Stimulated activated CD4-positive, alpha-beta T cell treated with anti-CD3 and anti-CD28 coated beads, Interleukin-15, amount 100 ng/mL, for 24 hours (primary cell): ENCODE measurements around the gene ESRP2.

Source experiments
- DNase-seq: peaks from one replicate; pipeline ENCODE4 v3.0.0-alpha.2; 2020

The ESRP2 gene

DNA sequence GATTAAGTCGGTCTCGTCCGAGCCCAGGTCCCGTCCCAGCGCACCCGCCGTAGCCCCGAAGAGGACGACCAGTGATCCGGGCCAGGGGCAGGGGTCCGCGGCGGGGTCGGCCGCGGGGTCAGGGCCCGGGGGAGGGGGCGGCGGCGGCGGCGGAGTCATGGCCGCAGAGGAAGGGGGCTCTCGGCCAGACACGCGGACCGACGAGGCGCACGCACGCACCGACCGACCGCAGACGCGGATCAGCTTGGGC, at the start of gene ESRP2:
ESRP2 (minus strand) TSS at position 241 of the 250 bp plus-strand sequence; CDS start at position 159, 82 bp downstream.
- DNase-seq: no peak

DNA sequence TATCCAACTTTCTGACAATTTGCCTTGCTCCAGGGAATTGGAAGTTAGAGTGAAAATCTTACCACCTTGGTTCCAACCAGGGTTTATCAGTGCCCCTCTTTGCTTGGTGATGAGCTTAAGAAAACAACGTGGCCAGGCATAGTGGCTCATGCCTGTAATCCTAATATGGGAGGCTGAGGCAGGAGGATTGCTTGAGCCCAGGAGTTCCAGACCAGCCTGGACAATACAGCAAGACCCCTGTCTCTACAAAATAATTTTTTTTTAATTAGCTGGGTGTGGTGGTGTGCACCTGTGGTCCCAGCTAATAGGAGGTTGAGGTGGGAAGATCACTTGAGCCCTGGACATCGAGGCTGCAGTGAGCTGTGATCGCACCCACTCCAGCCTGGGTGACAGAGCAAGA, 49.8 kb upstream of the ESRP2 start:
- no peak for DNase-seq

DNA sequence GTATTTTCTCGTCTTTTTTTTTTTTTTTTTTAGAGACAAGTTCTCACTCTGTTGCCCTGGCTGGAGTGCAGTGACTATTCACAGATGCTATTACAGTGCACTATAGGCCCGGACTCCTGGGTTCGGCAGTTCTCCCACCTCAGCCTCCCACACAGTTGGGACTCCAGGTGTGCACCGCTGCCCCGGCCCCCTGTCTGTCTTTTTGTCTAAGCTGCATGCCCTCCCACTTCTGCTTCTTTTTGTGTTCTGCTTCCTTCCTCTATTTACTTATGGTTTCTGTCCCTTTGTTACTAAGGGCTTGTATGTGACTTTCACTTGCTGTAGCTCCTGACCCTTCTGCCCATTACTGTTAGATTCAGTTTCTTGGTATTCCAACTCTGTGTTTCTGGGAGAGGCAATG, 48.9 kb upstream of the ESRP2 start:
- peak; percentile 26 for DNase-seq

DNA sequence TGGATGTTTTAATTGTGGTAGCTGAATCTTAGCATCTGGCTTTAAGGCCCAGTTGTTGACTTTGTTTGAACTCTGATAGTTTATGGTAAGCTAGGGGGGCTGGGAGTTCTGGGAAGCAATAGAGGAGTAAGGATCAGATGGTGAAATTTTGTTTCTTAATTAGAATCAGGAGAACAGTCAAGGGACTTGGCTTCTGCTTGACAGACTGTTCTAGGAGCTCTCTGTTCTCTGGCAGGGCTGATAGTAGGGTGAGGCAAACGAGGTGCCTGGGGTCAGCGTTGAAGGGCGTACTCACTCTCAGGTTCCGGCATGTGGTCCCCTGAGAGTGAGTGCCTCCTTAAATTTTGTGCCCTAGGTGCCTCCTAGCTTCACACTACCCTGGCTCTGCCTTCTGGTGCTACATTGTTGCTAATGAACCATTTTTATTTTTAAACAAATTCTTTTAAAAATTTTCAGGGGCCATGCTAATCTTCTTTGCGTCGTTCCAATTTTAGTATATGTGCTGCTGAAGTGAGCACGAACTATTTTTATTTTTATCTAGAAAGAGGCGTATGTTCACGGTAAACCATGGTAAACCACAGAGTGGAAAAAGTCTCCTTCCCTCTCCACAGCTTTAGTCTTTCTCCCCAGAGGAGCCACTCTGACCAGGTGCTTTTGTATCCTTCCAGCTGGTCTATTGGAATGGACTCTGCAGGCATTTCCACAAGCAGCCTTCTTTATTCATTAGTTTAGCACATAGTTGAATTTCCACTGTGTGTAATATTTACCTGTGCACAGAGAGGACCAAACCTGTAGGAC, 48.1 kb upstream of the ESRP2 start:
- DNase-seq: no peak

DNA sequence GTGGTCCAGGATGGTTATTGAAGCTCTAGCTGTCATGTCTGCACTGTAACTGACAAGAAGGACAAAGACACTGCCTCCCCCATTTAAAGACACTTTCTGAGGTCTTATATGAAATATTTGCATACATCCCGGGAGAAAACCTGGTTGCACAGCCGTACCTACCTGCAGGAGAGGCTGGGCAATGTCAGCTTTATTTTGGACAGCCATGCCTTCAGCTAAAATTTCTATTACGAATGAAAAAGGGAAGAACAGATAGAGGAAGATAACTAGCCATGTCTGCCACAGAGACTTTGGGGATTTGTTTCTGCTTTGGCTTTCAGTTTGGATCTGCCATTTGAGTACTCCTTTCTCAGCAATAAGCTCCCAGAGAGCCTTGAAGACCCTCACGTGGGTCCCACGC, 47.4 kb upstream of the ESRP2 start:
- no peak for DNase-seq

DNA sequence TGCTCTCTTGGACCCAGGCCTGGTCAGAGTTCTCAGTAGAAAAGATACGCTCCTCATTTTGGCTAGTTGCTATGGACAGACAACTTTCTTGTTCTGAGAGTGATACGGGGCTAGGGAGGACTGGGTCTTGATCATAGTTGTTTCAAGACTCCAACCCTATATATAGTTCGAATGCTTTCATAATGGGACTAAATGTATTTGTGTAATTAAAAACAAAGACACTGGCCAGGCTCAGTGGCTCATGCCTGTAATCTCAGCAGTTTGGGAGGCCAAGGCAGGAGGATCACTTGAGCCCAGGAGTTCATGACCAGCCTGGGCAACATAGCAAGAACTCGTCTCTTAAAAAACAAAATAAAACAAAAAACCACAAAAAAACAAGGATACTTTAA, 46.1 kb upstream of the ESRP2 start:
- DNase-seq: no peak

DNA sequence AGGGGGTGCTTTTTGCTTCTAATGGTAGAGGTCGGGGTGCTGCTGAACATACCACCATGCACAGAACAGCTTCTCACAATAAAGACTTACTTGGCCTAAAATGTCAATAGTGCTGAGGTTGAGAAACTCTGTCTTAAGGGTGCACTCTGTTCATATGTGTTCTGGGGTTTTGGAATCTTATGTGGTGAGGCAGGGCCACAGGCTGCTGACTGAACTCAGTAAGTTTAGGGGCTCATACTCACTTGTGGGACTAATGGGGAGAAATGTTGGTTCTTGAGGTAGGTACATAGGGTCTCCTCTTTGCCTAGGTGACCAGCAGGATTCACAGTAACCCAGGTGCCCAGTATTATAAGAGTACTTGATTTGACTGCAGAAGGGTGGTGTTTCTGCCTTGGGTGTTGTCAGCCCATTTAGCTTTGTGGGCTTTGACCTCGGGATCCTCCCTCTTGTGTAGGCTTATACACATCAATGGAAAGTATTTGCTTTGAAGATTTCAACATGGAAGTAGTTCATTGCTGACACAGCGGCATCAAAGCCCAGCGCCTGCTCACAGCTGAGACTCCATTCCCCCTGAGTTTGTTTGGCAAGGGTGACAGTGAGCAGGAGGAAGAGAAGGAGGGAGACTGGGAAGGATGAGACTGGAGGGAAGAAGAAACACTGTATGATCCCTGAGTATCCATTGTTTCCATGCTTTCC, 45.6 kb upstream of the ESRP2 start:
- peak; percentile 27 for DNase-seq

DNA sequence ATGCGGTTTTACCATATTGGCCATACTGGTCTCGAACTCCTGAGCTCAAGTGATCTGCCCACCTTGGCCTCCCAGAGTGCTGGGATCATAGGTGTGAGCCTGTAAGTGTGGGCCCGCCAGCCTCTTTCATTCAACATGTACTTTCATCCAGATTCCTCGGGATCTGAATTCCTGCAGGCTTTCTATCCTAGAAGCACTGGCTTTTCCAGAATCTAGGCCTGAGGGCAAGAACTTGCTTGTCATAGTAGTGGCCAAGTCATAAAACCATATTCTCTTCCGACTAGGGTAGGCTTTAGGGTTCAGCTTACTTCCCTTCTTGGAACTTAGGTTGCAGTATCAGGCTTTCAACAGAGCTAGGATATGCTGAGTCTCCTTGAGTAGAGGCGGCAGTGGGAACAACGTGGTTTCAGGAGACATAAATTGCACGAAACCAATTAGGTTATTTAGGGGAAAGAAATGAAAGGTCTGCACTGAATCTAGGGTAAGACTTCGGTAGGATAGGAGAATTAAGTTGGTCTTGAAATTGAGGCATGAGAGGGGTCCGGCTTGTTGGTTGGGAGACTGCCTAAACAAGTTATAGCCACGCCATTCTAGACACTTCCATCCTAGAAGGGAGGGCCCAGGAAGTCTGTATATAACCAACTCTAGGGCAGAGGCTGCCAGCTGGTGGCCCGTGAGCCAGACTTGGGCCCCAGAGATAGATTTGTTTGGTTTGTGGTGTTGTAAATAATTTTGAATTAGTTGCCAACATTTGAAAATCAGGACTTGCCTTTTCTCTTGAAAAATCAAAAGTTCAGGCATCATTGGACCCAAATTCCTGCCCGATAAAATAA, 44.0 kb upstream of the ESRP2 start:
- DNase-seq: no peak

DNA sequence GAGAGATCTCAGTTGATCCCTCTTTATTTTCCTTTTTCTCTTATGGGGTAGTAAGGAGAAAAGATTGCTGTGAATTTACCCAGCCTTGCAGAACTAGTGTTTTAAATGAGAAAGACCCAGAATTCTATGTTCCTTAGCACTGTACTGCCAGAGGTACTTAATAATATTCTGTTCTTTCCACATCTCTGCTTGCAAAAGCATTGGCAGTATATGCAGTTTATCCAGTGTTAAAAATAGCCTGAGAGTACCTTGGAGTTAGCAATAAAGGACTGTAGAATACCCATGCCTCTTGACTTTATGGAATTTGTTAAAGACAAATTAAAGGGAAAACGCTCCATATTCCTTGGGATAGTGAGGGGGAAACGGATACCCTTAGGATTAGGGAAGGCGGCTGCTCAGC, 40.3 kb upstream of the ESRP2 start:
- no peak for DNase-seq

DNA sequence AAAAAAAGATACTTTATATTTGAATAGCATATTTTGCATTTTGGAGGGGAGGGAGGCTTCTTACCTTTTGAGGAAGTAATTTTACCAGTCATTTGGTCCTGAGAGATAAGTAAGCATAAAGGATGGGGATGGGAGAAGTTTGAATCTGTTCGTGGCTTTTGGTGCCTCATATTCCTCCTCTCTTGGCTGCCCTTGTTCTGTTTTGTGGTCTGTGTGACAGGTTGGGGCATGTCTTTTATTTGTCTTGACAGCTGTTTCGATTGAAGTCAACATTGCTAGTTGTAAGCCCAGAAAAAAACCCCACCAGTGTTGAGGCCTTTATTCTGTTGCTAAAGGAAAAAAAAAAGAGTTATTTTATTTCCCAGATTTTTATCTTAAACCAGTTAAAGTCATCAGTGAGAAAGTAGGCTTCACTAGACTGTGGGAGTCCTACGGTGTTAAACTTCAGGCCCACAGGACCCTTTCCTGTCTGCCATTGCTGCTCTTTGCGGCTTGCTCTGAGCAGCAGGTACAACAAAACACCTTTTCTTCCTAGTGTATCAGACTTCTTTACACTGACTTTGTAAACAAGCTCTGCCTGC, 39.8 kb upstream of the ESRP2 start:
- peak; percentile 38 for DNase-seq

DNA sequence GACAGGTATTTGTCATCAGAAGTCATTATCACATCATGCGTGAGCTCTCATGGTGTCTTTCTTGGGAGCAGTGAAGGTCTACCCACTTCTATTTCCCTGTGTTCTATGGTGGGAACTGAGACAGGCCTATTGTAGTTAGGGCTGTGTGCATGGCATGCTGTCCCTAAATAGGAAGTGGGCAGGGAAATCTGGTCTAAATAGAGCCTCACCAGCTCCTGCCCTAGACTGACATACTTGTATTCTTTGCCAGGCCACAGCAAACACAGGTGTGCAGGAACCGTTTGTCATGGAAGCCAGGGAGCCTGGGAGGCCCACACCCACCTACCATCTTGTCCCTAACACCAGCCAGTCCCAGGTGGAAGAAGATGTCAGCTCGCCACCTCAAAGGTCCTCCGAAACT, 38.5 kb upstream of the ESRP2 start:
- no peak for DNase-seq

DNA sequence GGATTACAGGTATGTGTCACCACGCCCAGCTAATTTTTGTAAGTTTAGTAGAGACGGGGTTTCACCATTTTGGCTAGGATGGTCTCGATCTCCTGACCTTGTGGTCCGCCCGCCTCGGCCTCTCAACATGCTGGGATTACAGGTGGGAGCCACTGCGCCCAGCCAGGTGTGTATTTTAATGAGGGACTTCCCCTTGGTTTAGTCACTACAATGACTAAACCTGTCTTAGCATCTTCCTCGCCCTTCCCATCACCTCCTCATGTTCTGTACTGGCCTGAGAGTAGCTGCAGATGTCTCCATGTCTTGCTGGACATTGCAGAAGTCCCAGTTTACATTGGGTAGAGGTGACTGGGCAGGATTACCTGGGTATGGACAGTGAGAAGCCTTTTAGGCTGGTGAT, 38.0 kb upstream of the ESRP2 start:
- DNase-seq: no peak

DNA sequence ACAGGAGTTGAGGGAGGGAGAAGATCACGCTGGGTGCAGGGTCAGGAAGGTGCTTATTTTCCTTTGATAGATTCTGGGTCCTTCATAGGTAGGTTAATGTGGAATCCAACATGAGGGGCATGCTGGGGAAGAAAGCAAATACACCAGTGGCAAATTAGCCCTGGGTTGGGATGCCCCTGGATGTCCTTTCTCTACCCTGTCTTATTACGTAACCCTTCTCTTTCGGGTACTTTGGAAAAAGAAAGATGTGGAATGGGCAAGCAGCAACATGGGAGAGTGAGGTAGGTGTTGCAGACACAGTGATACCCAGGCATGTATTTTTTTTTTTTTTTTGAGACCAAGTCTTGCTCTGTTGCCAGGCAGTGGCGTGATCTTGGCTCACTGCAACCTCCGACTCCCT, 37.5 kb upstream of the ESRP2 start:
- DNase-seq: no peak

DNA sequence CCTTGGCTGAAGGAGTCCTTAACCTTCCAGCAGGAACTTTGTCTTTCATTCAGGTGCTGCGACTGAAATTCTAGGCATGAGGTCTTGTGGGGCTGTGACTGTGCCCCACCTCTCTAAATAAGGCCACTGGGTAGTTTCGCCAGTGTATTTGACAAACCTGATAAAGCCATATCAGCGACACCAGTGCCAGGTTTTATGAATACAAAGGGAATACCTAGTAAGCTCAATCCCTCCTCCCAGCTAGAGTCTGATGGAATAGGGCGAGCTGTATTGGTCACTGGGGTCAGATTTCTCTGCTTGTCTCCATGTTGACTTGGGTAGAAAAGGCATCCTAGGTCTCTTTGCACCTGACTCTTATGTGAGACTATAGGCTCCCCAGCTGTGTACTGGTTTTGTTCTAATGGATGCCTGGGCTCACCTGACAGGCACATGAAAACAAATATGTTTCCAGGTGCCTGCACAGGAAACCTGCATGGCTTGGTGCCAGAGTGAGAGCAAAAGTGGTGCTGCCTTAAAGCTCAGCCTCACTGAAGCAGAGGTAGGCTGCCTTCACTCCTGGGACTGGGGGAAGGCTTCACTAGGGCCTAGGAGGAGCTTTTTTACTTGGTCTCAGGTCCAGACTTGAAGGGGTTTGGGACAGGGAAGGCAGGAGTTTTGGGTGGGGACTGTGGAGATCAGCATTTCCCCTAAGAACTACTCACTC, 36.7 kb upstream of the ESRP2 start:
- peak; percentile 39 for DNase-seq

DNA sequence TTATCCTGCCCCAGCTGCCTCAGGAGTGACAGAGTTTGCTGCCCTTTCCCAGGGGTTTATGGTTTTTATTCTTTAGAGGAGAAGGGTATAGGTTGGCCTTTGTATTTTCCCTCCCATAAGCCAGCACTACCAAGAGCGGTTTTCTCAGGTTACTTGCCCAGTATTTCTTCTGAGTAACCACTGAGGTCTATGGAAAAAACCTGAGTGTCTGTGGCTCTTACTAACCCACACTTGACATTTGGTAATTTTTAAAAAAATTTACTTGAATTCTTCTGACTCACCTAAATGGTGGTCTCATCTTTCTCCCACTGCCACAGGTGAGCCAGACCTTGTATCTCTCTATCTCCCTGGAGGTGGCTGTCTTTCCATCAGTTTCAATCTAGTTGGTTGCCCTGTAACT, 34.4 kb upstream of the ESRP2 start:
- no peak for DNase-seq

DNA sequence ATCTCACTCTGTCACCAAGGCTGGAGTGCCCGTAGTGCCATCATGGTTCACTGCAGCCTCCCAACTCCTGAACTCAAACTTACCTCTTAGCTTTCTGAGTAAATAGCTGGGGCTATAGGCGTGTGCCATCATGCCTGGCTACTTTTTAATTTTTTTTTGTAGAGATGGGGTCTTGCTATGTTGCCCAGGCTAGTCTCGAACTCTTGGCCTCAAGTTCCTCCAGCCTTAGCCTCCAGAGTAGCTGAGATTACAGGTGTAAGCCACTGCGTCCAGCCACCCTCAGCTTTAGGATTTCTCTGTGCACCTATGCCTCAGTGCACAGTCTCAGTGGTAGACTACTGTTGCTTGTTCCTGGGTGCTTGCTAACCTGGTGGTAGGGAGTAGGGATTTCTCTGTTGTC, 33.9 kb upstream of the ESRP2 start:
- DNase-seq: no peak

DNA sequence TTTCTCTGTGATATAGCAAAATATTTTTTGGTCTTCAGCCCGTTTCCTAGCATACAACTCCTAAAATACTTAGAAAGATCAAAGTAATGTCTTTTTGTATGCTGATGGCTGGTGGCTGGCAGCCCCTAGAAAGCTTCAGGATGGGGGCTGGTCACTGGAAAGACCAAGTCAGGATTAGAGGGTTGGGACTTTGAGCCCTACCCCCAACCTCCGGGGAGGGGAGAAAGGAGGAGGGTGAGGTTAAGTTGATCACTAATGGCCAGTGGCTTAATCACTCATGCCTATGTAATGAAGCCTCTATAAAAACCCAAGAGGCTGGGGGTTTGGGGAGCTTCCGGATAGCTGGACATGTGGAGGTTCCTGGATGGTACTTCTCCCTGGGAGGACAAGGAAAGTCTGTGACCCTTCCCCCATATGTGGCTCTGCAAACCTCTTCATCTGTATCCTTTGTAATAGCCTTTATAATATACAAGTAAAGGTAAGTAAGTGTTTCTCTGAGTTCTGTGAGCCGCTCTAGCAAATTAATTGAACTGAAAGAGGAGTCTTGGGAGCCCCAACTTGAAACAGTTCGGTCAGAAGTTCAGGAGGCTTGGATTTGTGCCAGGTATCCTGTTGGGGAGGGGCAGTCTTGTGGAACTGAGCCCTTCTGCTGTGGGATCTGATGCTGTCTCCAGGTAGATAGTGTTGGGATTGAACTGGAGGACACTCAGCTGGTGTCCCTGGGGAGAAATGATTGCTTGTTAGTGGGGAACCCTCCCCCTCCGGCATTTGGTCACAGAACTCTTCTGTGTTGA, 31.9 kb upstream of the ESRP2 start:
- DNase-seq: no peak

DNA sequence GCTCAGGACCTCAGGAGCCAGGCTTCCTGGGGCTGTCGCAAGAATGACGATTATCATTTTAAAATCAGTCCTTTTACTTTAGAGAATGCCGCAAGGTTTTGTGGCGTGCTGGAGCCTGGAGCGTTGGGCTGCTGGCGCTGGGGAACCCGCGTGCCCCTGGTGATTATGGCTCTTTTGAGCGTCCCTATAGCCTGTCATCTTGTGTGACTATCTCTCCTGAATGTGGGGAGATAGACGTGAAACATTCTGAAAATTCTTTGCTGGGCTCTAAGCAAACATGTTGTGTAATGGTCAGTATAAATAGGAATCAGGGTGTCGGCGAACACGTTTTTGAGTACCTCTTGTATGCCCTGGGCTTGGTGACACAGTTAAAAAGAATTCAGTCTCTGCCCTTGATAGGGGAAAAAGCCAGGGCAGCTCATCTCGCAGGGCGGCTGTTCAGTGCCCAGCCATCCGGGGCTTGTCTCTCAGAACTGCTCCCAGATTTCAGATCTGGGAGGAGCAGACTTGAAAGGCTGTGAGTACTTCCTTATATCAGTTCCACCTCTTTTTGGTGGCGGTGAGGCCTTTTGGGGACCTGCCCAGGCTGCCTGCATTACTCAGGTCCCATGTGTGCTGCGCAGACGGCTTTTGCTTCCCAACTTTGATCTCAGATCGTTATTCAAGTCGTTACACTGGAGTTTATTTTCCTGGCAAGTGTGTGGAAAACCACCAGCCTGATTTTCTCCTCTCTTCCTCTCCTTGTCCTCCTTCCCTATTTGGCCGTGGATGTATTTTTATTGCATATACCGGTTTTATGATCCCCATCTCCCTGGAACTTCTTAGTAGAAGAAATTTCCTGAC, 29.4 kb upstream of the ESRP2 start:
- peak; percentile 74 for DNase-seq

DNA sequence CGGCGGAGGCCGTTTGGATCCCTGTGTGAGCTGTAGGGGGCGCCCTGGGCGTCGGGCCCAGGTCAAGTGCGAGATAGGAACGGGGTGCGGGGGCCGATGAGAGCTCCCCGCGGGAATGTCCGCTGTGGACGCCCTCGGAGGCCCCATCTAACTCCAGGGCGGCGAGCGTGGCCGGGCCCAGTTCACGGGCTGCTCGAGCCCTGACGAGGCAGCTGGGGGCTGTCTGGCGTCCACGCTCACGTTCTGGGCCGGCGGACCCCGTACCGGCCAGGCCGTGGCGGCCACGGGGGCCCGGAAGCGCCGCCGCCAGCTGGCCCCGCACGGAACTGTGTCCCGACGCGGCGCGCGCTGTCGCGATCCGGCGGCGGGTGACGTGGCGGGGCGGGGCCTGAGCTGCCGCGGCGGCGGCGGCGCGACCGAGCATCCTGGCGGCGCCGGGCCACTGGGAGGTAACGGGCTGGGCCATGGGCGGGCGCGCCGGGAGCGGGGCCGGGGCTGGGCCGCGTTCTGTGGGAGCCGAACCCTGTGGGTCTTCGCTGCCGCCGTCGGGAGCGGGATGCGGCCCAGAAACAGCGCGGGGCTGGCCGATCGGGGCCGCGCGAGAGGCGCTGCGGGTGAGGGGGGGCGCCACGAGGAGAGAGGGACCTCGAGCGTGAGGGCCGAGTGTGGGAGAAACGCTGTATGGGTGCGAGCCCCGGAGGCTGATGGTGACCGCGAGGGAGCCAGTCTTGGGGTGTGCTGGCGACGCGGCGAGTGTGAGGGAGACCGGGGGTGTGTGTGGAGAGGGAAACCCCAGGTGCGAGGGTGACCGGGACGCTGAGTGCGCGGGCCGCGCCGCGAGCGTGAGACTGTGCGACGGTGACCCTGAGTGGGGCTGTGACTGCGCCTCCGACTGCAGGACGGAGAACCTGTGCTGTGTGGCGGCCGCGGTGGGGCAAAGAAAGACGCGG, 28.5 kb upstream of the ESRP2 start, which contains the start of gene SLC7A6:
SLC7A6 (plus strand) TSS at position 399 of the 950 bp plus-strand sequence. CDS start 10,201 bp downstream, outside the sequence.
- DNase-seq: peak; percentile 92
